Mononuclear cell (primary cell): ENCODE measurements around the gene PARP4. TPM values are rescaled to one million over a fixed set of nuclear protein-coding genes. Genes with fewer than 3 reads are reported as not detected.
"Not testable (repeated sequence)": the region's sequence is repeated elsewhere in the genome, so short reads cannot be mapped to it uniquely, and the experiment has no call there.

Experiments
- H3K27me3 ChIP-seq: 2 replicates; pipeline ENCODE4 v1.6.0; 2011; ENCODE audit warnings: low read length, control low read depth; ENCODE audit not compliant: insufficient read depth
- H3K4me1 ChIP-seq: 2 replicates; pipeline ENCODE4 v1.5.1; 2011; ENCODE audit warnings: mild to moderate bottlenecking, low read length, control low read depth; ENCODE audit not compliant: insufficient read depth
- H3K4me3 ChIP-seq: 2 replicates; pipeline ENCODE4 v1.5.1; 2011; ENCODE audit warnings: mild to moderate bottlenecking, low read length, moderate library complexity
- H3K9me3 ChIP-seq: 2 replicates; pipeline ENCODE4 v1.5.1; 2011; ENCODE audit warnings: low read depth, mild to moderate bottlenecking, control low read depth, low read length
- total RNA-seq: library from RNA; depleted of rRNA; stranded (reverse); fragments of >200 nt; gene quantifications from one replicate; pipeline ENCODE4 v1.2.3, GENCODE V29; 2012

The PARP4 gene
- total RNA-seq, 1 donor: 41.1 TPM

DNA sequence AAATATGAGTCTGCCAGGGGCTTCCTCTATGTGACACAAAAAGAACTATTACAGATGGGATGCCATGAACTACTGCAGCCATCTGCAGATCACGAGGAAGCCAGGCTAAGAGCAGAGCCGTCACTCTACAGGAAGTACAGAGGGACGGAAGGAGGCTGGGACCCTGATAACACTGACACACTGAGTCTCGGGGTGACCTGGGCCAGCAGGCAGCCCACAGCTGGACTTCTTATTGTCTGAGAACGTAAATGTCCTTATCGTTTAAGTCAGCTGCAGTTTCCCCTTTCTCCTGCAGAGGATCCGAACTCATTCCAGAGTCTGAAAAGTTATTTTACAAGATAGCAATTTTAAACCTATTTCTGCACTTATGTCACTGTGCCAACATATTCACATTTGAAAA is 20.7 kb downstream of the PARP4 start:
- Histone ChIP-seq H3K9me3 (no peaks in the 10 kb centered on the region), H3K4me3 (no peak overlapping the region), H3K27me3 (no peaks in the 10 kb centered on the region), H3K4me1 (no peaks in the 10 kb centered on the region)

DNA sequence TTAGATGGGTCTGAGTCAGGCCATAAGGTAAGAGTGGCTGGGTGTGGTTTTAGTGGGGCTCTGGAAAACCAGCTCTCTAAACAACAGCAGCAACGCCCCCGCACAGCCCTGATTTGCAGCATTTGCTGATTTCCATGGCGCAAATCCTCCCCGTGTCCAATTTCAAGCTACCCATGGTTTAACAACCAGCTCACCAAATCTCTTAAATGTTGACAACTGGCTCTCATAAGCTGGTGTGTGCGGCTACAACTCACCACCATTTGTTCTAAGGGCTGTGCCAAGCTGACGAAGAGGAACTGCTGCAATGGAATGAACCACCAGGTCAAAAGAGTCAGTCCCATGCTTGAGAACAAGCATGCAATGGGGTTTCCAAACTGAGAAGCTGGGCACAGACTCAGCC is 22.9 kb downstream of the PARP4 start:
- H3K27me3 ChIP-seq: no peaks in the 10 kb centered on the region
- H3K9me3 ChIP-seq: no peaks in the 10 kb centered on the region
- H3K4me3 ChIP-seq: no peak overlapping the region
- H3K4me1 ChIP-seq: no peaks in the 10 kb centered on the region

DNA sequence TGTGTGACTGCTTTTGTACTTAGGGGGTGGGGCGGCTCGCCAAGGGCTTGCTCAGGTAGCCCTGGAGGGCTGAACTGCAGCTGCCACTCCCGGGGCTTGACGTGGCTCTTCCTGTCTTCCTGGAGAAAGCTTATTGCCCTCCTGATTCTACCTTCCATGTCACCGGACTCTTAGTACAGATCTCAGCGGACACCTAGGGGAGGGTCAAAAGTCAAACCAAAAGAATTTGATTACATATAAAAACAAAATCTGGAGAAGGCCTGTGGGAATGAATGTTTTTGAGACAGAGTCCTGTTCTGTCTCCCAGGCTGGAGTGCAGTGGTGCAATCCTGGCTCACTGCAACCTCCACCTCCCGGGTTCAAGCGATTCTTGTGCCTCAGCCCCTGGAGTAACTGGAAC is 24.5 kb downstream of the PARP4 start:
- H3K27me3 ChIP-seq, H3K4me3 ChIP-seq, H3K4me1 ChIP-seq, H3K9me3 ChIP-seq: not testable (repeated sequence)

DNA sequence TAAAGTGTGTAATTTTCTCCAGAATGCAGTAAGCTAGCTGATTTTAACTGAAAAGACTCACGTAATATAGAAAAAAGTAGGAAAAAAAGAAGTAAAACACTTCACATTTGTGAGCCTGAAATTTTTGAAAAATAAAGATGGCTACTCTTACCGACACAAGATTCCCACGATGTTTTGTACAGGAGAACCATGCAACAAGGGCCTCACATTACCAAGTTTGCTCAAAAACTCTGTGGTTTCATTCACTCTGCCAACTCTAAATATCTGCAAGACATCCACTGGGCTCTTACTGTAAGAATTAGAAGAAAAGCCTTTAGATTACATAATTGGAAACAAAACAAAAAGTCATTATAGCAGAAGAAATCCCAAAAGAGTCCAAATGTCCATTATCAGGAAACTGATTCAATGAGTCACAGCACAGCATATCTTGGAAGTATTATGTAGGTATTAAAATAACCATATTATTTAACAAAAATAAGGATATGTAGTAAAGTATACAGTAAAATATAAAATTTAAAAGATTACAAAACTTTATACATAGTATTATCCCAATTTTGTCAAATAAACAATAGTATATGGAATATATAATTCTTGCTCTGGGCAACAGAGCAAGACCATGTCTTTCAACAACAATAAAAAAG is 26.4 kb downstream of the PARP4 start:
- not testable (repeated sequence) for H3K9me3 ChIP-seq, H3K4me1 ChIP-seq, H3K27me3 ChIP-seq

DNA sequence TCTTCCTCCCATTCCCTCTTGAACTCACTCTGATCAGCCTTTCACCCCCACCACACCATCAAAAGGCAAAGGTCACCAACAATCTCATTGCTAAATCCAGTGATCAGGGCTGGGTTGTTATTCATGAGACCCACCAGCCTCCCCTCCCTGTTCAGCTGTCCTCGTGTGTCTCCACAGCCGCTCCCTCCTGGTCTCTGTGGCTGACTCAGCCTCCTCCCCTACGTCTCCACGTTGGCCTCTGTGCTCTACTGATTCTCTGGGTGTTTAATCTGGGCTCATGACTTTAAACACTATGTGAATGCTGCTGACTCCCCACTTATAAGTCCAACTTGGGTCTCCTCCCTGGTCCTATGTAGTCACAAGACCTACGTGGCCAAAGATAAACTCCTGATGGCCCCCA is 38.9 kb downstream of the PARP4 start:
- Histone ChIP-seq H3K9me3 (no peaks in the 10 kb centered on the region), H3K27me3 (no peaks in the 10 kb centered on the region), H3K4me3 (no peak overlapping the region), H3K4me1 (no peaks in the 10 kb centered on the region)

More for the DNA sequence above, 26.4 kb downstream of the PARP4 start:
- H3K4me3 ChIP-seq: not testable (repeated sequence)

DNA sequence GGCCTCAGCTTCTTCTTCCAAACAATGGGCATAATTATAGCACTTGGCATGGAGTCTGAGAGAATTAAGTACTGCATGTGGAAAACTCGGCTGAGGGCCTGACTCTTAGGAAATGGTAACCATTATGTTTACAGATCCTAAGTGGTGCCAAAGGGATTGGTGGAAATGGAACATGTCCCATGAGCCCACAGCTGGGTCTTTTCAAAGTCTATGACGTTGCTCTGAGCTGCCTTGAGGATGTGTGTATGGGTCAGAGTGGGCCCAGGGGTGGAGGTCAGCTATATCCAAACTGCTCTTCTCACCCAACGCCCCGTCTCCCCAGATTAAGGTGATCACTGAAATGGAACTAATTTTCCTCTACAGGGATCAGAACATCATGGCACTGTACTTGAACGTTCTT is 40.4 kb downstream of the PARP4 start:
- not testable (repeated sequence) for H3K9me3 ChIP-seq, H3K27me3 ChIP-seq, H3K4me3 ChIP-seq, H3K4me1 ChIP-seq

DNA sequence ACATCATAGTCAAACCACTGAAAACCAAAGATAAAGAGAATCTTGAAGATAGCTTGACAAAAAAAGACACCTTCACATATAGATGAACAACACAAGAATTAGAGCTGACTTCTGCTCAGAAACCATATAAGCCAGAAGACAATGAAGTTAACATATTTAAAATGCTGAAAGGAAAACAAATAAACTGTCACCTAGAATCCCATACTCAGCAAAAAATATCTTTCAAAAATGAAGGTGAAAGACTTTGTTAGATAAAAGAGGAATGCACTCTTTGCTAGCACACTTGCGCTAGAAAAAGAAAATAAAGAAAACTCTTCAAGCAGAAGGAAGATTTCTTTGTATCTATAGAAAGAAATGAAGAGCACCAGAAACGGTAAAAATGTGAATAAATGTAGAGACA is 49.5 kb downstream of the PARP4 start:
- Histone ChIP-seq H3K9me3 (no peaks in the 10 kb centered on the region), H3K4me1 (no peaks in the 10 kb centered on the region), H3K27me3 (no peaks in the 10 kb centered on the region), H3K4me3 (no peak overlapping the region)

DNA sequence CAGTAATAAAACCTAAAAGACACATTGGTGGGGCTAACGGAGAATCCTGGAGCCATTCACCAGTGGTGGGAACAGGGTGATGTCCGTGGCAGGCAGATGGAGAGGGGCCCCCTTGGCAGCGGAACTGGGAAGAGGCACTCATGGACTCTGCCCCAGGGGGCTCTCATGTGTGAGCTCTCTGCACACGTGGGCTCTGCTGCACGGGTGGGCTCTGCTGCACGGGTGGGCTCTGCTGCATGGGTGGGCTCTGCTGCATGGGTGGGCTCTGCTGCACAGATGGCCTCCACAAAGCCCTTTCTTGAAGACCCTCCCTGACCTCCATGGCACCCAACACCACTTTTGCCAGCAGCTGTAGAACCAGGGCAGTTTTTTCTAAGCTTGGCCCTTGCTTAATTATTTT is 52.3 kb downstream of the PARP4 start:
- H3K27me3 ChIP-seq: no peaks in the 10 kb centered on the region
- H3K9me3 ChIP-seq: no peaks in the 10 kb centered on the region
- H3K4me1 ChIP-seq: no peaks in the 10 kb centered on the region
- H3K4me3 ChIP-seq: no peak overlapping the region

DNA sequence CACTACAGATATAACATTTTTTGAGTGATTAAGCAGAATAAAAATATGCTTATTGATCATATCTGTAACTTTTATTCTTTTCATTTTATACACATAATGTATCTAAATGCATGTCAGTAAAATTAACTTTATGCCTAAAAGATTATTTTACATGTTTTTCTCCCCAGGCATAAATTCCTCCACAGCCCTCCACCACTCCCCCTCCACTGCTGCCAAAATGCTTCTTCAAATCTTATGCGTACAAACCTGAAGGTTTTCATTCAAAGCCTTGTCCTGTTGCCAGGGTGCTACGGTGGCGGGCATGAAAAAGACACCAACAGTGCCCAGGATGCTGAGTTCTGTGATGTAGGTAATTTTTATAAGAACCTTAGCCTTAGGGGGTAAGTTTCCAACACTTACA is 52.9 kb downstream of the PARP4 start:
- no peaks in the 10 kb centered on the region for H3K9me3 ChIP-seq
- no peaks in the 10 kb centered on the region for H3K27me3 ChIP-seq
- H3K4me3 ChIP-seq: no peak overlapping the region
- H3K4me1 ChIP-seq: no peaks in the 10 kb centered on the region

DNA sequence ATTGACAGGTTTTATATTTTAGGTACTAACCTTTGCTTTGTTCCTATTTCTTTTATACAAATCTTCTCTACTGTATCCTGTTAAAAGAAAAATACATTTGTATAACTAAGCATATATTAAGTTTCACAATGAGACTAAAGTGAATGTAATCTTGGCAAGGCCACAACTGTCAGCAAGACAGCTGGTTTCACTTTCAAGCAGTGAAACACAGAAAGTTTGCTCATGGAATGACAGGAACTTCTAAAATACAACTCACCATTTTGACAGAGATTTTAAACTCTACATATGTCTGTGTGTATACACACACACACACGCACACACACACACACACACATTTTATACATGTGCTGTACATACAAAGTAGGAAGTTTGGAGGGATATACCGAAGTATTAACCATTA is 53.3 kb downstream of the PARP4 start:
- Histone ChIP-seq H3K9me3 (no peaks in the 10 kb centered on the region), H3K27me3 (no peaks in the 10 kb centered on the region), H3K4me1 (no peaks in the 10 kb centered on the region), H3K4me3 (no peak overlapping the region)

DNA sequence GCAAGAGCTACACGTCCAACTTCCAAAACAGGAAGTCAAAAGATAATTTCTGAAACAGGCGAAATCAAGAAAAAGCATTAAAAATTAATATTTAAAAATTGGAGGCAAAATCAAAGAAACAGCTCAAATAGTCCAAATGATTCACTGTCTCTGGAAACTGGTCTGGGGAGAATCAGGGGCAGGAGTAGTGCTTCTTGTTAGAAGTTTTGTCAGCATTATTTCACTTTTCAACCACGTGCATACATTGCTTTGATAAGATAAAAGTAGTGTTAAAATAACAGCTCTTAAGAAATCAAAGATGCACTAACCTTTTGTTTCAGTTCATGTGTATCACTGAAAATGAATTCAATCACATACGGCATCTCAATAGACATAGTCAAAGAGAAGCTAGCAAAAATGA is 53.8 kb downstream of the PARP4 start:
- no peak overlapping the region for H3K4me3 ChIP-seq
- H3K4me1 ChIP-seq: no peaks in the 10 kb centered on the region
- H3K27me3 ChIP-seq: no peaks in the 10 kb centered on the region
- H3K9me3 ChIP-seq: no peaks in the 10 kb centered on the region

DNA sequence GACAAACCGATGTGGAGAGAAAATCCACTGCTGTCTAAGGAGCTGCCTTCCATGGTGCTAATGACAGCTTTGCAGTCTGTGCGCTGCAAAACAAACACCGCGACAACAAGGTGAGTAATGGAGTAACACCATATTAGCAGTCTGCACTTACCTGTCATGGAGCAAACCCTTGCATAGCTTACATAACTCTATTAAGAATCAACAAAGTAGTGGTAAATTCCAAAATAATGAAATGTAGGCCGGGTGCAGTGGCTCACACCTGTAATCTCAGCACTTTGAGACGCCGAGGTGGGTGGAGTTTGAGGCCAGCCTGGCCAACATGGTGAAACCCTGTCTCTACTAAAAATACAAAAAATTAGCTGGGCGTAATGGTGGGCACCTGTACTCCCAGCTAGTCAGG is 56.2 kb downstream of the PARP4 start:
- Histone ChIP-seq H3K4me1 (no peaks in the 10 kb centered on the region), H3K4me3 (no peak overlapping the region), H3K9me3 (no peaks in the 10 kb centered on the region), H3K27me3 (no peaks in the 10 kb centered on the region)

DNA sequence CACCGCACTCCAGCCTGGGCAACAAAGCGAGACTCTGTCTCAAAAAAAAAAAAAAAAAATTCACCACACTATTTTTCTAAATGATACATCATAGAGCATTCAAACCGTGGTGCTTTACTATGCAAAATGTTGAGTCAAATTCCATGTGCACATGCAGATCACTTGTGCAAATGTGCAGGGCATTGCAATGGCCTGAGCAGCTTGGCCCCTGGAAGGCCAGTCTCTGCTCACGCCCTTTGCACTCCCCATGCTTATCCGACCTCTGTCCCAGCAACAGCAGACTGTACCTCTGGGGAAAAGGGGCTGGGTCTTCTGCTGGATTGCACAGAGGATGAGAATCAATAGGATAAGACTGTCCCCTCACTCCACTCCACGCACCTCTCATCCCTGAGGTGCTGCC is 58.5 kb downstream of the PARP4 start:
- no peak overlapping the region for H3K4me3 ChIP-seq
- H3K9me3 ChIP-seq: no peaks in the 10 kb centered on the region
- H3K4me1 ChIP-seq: no peaks in the 10 kb centered on the region
- H3K27me3 ChIP-seq: no peaks in the 10 kb centered on the region

DNA sequence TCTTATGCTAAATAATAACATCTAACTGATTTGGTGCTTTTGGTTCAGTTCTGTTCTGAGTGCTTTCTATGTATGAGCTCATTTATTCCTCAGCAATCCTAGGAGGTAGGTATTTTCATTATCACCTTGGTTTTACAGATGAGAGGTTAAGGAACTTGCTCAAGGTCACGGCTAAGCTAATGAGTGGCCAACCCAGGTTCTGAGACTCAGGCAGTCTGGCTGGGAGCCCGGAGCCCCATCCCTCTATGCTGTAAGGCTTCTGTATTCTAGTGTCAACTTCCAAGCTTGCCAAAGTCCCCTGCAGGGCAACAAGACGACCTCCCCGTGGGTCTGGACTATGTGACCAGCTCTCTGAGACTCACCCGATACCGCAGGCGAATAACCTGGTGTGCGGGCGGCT is 60.5 kb downstream of the PARP4 start:
- no peak overlapping the region for H3K4me3 ChIP-seq
- H3K27me3 ChIP-seq: no peaks in the 10 kb centered on the region
- no peaks in the 10 kb centered on the region for H3K4me1 ChIP-seq
- H3K9me3 ChIP-seq: no peaks in the 10 kb centered on the region

DNA sequence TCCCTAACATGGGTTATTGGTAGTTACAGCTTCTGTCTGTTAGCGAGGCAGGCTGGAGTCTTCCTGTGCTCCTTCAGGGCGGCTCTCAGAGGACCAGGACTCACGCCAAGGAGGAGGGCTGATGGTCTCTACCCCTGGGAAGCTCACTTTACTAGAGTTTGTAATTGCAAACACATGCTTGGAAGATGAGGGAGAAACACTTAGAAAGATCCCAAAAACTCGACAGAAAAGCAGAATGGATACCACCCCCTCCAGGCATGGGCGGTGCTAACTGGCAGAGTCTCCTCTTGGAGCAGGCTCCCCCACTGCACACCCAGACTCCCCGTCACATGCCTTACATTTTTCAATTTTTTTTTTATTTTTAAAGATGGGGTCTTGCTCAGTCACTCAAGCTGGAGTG is 62.0 kb downstream of the PARP4 start:
- Histone ChIP-seq H3K9me3 (no peaks in the 10 kb centered on the region), H3K4me1 (no peaks in the 10 kb centered on the region), H3K27me3 (no peaks in the 10 kb centered on the region), H3K4me3 (no peak overlapping the region)

DNA sequence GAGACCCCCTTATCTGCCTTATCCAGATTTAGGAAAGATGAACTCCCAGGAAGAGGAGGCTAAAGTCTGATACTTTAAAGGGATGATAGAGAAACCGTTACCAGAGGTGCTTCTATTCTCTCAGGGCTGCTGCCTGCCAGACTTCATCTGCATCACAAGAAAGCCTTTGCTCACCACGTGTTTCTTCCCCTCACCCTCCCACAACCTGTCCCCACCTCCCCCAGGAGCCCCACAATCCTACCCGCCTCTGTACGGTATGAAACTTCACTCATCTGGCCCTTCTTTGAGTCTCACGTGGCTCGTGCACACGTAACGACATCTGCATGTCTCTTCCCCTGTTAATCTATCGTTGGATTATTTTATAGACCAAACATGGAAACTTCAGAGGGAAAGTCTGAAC is 67.7 kb downstream of the PARP4 start:
- not testable (repeated sequence) for H3K27me3 ChIP-seq, H3K9me3 ChIP-seq, H3K4me3 ChIP-seq, H3K4me1 ChIP-seq

DNA sequence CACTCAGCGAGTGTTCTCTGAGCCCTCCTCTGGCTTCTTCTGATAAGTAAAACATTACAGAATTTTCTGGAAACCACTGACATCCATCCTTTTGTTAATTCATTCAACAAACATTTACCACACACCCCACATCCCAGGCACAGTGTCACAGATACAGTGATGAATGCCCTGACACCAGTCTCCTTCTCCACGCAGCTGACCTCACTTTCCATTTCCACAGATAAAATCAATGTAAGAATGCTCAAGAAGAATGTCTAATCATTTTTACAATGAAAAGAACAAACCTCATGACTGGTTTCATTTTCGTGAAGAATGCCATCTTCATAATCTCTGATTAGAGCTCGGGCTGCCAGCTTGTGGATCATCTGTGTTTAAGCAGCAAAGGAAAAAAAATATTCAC is 69.2 kb downstream of the PARP4 start:
- H3K27me3 ChIP-seq: no peaks in the 10 kb centered on the region
- H3K9me3 ChIP-seq: no peaks in the 10 kb centered on the region
- no peak overlapping the region for H3K4me3 ChIP-seq
- H3K4me1 ChIP-seq: no peaks in the 10 kb centered on the region
